HEK293T (cell line): ENCODE measurements around the gene MAPK1.

Source experiments
- BHLHE40 ChIP-seq: fragments of 450-650 bp; IDR thresholded peaks from 2 replicates; pipeline ENCODE4 v1.6.1; 2016; ENCODE audit warnings: mild to moderate bottlenecking, moderate library complexity, borderline replicate concordance
- CTBP1 ChIP-seq: fragments of 450-650 bp; IDR thresholded peaks from 2 replicates; pipeline ENCODE4 v1.6.1; 2016; ENCODE audit warnings: borderline replicate concordance
- ELF4 ChIP-seq: fragments of 450-650 bp; IDR thresholded peaks from 2 replicates; pipeline ENCODE4 v1.6.1; 2017; ENCODE audit warnings: antibody characterized with exemption
- FOXA1 ChIP-seq: fragments of 450-650 bp; IDR thresholded peaks from 2 replicates; pipeline ENCODE4 v1.6.1; 2016; ENCODE audit warnings: mild to moderate bottlenecking
- FOXK2 ChIP-seq: fragments of 450-650 bp; IDR thresholded peaks from 2 replicates; pipeline ENCODE4 v1.6.1; 2016; ENCODE audit warnings: mild to moderate bottlenecking
- FOXM1 ChIP-seq: fragments of 450-650 bp; IDR thresholded peaks from 2 replicates; pipeline ENCODE4 v1.6.1; 2017; ENCODE audit warnings: mild to moderate bottlenecking, borderline replicate concordance
- HDGF ChIP-seq: fragments of 450-650 bp; IDR thresholded peaks from 2 replicates; pipeline ENCODE4 v1.6.1; 2017; ENCODE audit warnings: antibody characterized with exemption, borderline replicate concordance
- L3MBTL2 ChIP-seq: fragments of 450-650 bp; conservative IDR thresholded peaks from 2 replicates; pipeline ENCODE4 v1.6.1; 2016; ENCODE audit warnings: mild to moderate bottlenecking
- SP1 ChIP-seq: fragments of 450-650 bp; IDR thresholded peaks from 2 replicates; pipeline ENCODE4 v1.6.1; 2017
- SUZ12 ChIP-seq: fragments of 450-650 bp; IDR thresholded peaks from 2 replicates; pipeline ENCODE4 v1.6.1; 2016; ENCODE audit warnings: mild to moderate bottlenecking
- ZNF384 ChIP-seq: fragments of 450-650 bp; IDR thresholded peaks from 2 replicates; pipeline ENCODE4 v1.6.1; 2016
- TF ChIP-seq, protein P1 (sequence below): fragments of 450-650 bp; IDR thresholded peaks from 2 replicates; pipeline ENCODE4 v1.6.1; 2016

DNA sequence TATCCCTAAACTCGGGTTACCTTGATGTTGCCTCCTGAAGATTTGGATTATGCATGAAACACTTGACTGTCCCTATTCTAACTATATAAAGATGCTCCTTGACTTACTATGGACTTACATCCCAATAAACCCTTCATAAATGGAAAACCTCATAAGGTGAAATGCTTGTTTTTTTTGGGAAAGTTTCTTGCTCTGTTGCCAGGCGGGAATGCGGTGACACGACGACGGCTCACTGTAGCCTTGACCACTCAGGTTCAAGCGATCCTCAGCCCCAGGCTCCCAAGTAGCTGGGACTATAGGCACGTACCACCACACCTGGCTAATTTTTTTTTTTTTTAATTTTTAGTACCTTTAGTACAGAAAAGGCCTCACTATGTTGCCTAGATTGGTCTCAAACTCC, 10.6 kb downstream of the MAPK1 start:
- TF ChIP-seq, protein P1, sequence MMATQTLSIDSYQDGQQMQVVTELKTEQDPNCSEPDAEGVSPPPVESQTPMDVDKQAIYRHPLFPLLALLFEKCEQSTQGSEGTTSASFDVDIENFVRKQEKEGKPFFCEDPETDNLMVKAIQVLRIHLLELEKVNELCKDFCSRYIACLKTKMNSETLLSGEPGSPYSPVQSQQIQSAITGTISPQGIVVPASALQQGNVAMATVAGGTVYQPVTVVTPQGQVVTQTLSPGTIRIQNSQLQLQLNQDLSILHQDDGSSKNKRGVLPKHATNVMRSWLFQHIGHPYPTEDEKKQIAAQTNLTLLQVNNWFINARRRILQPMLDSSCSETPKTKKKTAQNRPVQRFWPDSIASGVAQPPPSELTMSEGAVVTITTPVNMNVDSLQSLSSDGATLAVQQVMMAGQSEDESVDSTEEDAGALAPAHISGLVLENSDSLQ = no peak
- TF ChIP-seq SP1 = no peak
- TF ChIP-seq FOXK2 = no peak
- TF ChIP-seq CTBP1 = no peak
- TF ChIP-seq SUZ12 = no peak
- TF ChIP-seq HDGF = no peak
- TF ChIP-seq ELF4 = no peak
- TF ChIP-seq FOXM1 = no peak
- no peak for TF ChIP-seq FOXA1
- TF ChIP-seq BHLHE40 = no peak
- TF ChIP-seq ZNF384 = no peak
- TF ChIP-seq L3MBTL2 = no peak
